Fibroblast of mammary gland (primary cell): Measurements from ENCODE around the gene PAN3.

Experiments
- DNase-seq: peaks from one replicate; pipeline ENCODE4 v3.0.0-alpha.2; 2010; ENCODE audit warnings: low read depth
- H3K4me3 ChIP-seq: 2 replicates; pipeline ENCODE4 v1.5.1; 2011; ENCODE audit warnings: low read depth, mild to moderate bottlenecking, low read length, moderate library complexity; ENCODE audit not compliant: control insufficient read depth
- TF ChIP-seq, protein P1 (sequence below): conservative IDR thresholded peaks from 2 replicates; pipeline ENCODE4 v1.5.1; 2011; ENCODE audit warnings: low read depth, low read length, inconsistent platforms; ENCODE audit not compliant: control insufficient read depth, insufficient read depth

PAN3 gene

DNA sequence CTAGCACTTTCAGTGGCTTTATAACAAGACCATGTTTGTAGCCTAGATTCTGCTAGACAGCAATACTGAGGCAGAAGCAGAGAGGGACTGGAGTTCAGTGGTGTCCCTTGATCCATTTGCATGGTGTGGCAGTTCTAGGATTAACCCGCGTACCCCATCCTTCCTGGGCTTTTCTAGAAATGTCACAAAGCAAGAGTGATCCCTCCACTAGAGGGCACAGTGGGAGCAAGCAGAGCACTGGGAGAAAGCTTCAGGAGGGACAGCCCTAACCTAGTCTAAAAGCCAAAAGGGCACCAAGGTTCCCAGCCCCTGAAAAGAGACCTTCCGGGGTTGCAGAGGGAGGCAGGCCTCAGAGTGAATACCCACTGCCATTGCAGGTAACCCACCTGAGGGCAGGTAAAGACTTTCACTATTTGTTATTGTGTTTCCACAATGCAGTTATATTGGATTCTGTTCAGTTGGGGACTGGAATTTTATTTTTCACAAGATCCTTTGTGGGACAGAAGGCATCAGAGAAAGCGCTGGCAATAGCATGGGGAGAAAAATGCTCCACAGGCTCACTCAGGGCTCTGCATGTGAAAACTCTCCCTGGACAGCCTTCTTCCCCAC lies 185.9 kb downstream of the PAN3 start:
- peak; percentile 76 for DNase-seq
- H3K4me3 ChIP-seq, result no peak overlapping the region
- TF ChIP-seq, protein P1, sequence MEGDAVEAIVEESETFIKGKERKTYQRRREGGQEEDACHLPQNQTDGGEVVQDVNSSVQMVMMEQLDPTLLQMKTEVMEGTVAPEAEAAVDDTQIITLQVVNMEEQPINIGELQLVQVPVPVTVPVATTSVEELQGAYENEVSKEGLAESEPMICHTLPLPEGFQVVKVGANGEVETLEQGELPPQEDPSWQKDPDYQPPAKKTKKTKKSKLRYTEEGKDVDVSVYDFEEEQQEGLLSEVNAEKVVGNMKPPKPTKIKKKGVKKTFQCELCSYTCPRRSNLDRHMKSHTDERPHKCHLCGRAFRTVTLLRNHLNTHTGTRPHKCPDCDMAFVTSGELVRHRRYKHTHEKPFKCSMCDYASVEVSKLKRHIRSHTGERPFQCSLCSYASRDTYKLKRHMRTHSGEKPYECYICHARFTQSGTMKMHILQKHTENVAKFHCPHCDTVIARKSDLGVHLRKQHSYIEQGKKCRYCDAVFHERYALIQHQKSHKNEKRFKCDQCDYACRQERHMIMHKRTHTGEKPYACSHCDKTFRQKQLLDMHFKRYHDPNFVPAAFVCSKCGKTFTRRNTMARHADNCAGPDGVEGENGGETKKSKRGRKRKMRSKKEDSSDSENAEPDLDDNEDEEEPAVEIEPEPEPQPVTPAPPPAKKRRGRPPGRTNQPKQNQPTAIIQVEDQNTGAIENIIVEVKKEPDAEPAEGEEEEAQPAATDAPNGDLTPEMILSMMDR, result peak; percentile 95

DNA sequence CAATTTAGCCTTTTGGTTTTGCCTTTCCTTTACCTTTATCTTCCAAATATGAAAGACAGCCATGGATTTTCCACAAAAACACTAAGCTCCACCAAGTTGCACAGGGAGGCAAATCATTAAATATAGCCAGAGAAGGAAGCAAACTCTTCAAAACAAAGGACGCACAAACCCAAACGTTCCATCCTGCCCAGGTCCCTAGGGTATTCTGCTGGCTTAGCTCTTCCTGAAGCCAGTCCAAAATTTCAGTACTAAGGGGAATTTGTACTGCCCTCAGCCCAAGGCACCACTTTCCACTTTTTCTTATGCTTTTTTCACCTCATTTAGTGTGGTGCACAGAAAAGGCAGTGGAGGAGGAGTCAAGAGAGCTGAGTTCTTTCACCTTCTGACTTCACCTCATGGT lies 186.7 kb downstream of the PAN3 start:
- TF ChIP-seq, protein P1, result no peak
- peak; percentile 52 for DNase-seq
- H3K4me3 ChIP-seq, result no peak overlapping the region

DNA sequence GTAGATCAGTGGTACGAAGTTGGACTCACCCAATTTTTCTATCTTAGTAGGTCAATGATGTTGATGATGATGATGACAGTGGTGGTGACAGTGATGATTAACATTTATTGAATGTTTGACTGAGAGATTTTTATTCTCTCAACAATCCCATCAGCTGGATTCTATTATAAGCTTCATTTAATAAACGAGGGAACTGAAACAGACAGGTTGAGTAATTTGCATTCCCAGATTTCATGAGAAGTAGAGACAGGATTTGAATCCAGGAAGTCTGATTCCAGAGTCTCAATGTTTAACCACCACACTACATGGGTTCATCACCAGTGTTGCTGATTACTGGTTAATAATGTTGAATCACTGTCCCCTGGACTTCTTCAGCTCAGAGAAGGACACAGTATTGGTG lies 187.7 kb downstream of the PAN3 start:
- DNase-seq, result no peak
- TF ChIP-seq, protein P1, result no peak
- H3K4me3 ChIP-seq, result no peak overlapping the region

DNA sequence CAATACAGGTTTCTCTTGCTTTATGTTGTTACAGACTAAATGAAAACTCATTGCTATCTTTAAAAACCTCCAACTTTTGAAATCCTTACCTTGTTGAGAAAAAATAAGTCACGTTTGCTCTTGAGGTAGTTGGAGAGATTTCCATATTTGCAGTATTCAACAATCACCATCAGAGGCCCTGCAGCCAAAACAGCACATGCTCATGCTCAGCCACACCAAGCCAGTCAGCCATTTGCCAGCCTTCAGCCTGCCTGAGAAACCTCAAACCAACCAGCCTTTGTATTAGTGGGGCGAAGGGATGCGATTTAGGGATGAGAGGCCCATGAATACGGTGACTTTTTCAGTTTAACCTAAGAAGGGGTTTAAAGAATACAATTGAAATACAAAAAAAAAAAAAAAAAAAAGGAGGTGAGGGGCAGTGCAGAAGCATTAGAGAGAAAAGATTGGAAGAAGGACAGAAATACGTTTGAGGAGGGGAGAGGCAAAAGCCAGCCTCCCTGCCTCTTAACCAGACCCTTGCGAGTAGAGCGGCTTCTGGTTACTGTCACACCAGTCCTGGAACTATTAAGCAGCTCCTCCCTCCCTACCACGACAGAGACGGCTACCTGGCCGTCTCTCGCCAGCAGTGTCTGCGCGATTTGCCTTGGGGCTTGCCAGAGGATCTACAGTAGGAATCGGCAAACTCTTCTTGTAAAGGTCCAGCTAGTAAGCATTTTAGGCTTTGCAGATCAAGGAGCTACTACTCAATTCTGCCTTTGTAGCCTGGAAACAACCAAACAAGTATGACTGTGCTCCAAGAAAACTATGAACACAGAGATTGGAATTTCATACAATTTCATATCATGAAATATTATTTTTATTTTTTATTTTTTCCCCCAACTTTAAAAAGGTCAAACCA lies 189.3 kb downstream of the PAN3 start:
- H3K4me3 ChIP-seq, result no peak overlapping the region
- TF ChIP-seq, protein P1, result no peak
- DNase-seq, result no peak

DNA sequence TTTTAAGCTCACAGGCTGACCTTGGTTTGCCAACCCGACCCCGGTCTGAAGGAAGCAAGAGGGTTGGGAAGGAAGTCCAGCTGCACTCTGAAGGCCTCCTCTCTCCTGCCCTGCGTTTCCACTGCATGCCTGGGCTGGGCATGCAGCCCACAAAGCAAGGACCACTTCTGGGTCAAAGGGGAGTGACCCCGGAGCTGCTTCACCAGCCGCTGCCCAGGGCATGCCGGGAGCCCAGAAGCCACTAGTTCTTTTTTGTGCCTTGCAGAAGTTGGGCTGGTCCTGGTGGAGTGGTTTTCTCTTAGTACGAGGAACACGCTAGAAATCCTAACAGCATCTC lies 189.9 kb downstream of the PAN3 start:
- DNase-seq, result no peak
- TF ChIP-seq, protein P1, result no peak
- no peak overlapping the region for H3K4me3 ChIP-seq

DNA sequence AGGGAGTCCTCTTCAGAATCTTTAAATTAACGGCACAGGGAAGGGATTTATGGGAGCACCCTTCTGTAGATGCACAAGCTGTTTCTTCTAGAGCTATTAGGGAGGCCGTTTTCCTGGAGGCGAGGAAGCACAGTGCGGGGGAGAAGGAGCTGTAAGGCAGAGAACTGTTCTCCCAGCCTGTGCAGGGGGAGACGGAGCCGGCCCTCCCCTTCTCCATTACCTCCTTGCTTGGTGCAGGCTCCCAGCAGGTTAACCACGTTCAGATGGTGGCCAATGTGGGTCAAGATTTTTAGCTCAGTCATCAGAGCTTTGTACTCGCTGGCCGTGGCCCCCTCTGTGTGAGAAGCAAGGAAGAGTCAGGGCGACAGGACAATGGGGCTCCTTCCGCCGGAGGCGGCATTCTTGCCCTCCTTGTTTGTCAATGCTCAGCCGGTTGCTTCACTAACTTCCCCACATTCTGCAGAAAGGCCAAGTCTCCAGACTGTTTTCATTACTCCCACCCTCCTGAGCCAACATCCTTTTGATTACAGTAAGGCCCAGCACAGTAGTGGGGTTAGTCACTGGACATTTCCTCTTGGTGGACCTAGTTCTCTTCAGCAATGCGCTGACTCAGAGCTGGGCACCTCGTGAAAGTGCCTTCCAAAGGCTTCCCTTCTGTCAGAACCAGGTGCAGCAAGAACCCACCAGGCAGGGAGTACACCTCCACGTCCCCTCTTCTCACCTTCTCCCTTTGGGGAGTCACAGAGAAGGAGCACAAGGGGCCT lies 191.2 kb downstream of the PAN3 start:
- TF ChIP-seq, protein P1, result no peak
- DNase-seq, result peak; percentile 97
- no peak overlapping the region for H3K4me3 ChIP-seq
